Peyer's patch (tissue), 4 donors: Measurements from ENCODE around the gene ALAS1.

Experiments used
- CTCF ChIP-seq, 6 experiments: fragments of 450-650 bp in 4 of 6; fragments of 200-600 bp in 2 of 6; sonication (generic) in 1 of 6; IDR thresholded peaks; one replicate each; pipeline ENCODE4 v1.5.1; 2017 to 2019; ENCODE audit warnings: antibody characterized with exemption in 6 of 6, mild to moderate bottlenecking in 3 of 6, moderate library complexity in 1 of 6
- POLR2A ChIP-seq, 2 donors: fragments of 450-650 bp; IDR thresholded peaks; one replicate each; pipeline ENCODE4 v1.5.1; 2017; ENCODE audit warnings: antibody characterized with exemption in 2 of 2, mild to moderate bottlenecking in 2 of 2, moderate library complexity in 2 of 2

GRCh38 chr3:52218026-52218425 is 20.1 kb downstream of the ALAS1 start:
- no peak for TF ChIP-seq POLR2A (IDR thresholded peaks at IDR 0.05)
- no peak for TF ChIP-seq CTCF (IDR thresholded peaks at IDR 0.05)
